Measurements from ENCODE around the gene CFAP119. TPM values are rescaled to one million over a fixed set of nuclear protein-coding genes. Genes with fewer than 3 reads are reported as not detected.

The CFAP119 gene
- total RNA-seq, 1 experiment from 2014 or later: 4.6 TPM

- DNase-seq (ENCODE audit: extremely low read depth, low read depth): no peak
Observed at GRCh38 chr16:30782486-30783279, 20.8 kb upstream of the CFAP119 start.

- DNase-seq (ENCODE audit: extremely low read depth, low read depth): no peak
Observed at GRCh38 chr16:30780549-30780948, 18.7 kb upstream of the CFAP119 start.

GRCh38 chr16:30780021-30780420 is 18.2 kb upstream of the CFAP119 start:
- no peak for DNase-seq (ENCODE audit: extremely low read depth, low read depth)

- no peak for DNase-seq (ENCODE audit: extremely low read depth, low read depth)
Observed at GRCh38 chr16:30779596-30779995, 17.7 kb upstream of the CFAP119 start.

- no peak for DNase-seq (ENCODE audit: extremely low read depth, low read depth)
Observed at GRCh38 chr16:30778549-30779244, 16.8 kb upstream of the CFAP119 start.

GRCh38 chr16:30777591-30778297 is 15.9 kb upstream of the CFAP119 start:
- DNase-seq (ENCODE audit: extremely low read depth, low read depth): no peak

GRCh38 chr16:30775392-30776188 is 13.7 kb upstream of the CFAP119 start:
- peak; percentile 79 for DNase-seq (ENCODE audit: extremely low read depth, low read depth)

GRCh38 chr16:30775131-30775391 is 13.2 kb upstream of the CFAP119 start:
- DNase-seq (ENCODE audit: extremely low read depth, low read depth): no peak

GRCh38 chr16:30774367-30775130 is 12.7 kb upstream of the CFAP119 start:
- DNase-seq (ENCODE audit: extremely low read depth, low read depth): no peak

- no peak for DNase-seq (ENCODE audit: extremely low read depth, low read depth)
Observed at GRCh38 chr16:30773826-30774225, 12.0 kb upstream of the CFAP119 start.

GRCh38 chr16:30771726-30772125 is 9.9 kb upstream of the CFAP119 start:
- DNase-seq (ENCODE audit: extremely low read depth, low read depth): no peak

GRCh38 chr16:30769379-30770089 is 7.7 kb upstream of the CFAP119 start:
- no peak for DNase-seq (ENCODE audit: extremely low read depth, low read depth)

GRCh38 chr16:30768583-30769181 is 6.8 kb upstream of the CFAP119 start:
- DNase-seq (ENCODE audit: extremely low read depth, low read depth): no peak

GRCh38 chr16:30767767-30768465 is 6.1 kb upstream of the CFAP119 start:
- no peak for DNase-seq (ENCODE audit: extremely low read depth, low read depth)

- DNase-seq (ENCODE audit: extremely low read depth, low read depth): no peak
Observed at GRCh38 chr16:30766933-30767284, 5.0 kb upstream of the CFAP119 start.

- DNase-seq (ENCODE audit: extremely low read depth, low read depth): no peak
Observed at GRCh38 chr16:30766206-30766932, 4.5 kb upstream of the CFAP119 start.

GRCh38 chr16:30764816-30765465 is 3.1 kb upstream of the CFAP119 start:
- DNase-seq (ENCODE audit: extremely low read depth, low read depth): no peak
